Activated naive CD8-positive, alpha-beta T cell treated with anti-CD3 and anti-CD28 coated beads, Interleukin-2, amount 50 U/mL, for 24 hours (primary cell): ENCODE results near the gene ACOX2.

Experiments
- ATAC-seq: fragments of 150-1000 bp; cut with Tn5 transposase; one replicate; pipeline ENCODE4 v1.10.0; 2021
- DNase-seq: peaks from one replicate; pipeline ENCODE4 v3.0.0; 2021
- H3K27ac Mint-ChIP-seq: one replicate; pipeline ENCODE4 v1.8.0; 2021; ENCODE audit warnings: mild to moderate bottlenecking, mixed read lengths
- H3K27me3 Mint-ChIP-seq: one replicate; pipeline ENCODE4 v1.8.0; 2021; ENCODE audit warnings: mixed read lengths
- H3K36me3 Mint-ChIP-seq: one replicate; pipeline ENCODE4 v1.8.0; 2021; ENCODE audit warnings: low read depth, mixed read lengths
- H3K4me1 Mint-ChIP-seq: one replicate; pipeline ENCODE4 v1.8.0; 2021; ENCODE audit warnings: mixed read lengths
- H3K4me3 Mint-ChIP-seq: one replicate; pipeline ENCODE4 v1.8.0; 2021; ENCODE audit warnings: mild to moderate bottlenecking, moderate library complexity, mixed read lengths
- H3K9me3 Mint-ChIP-seq: one replicate; pipeline ENCODE4 v1.8.0; 2021; ENCODE audit warnings: mixed read lengths

Gene ACOX2

DNA sequence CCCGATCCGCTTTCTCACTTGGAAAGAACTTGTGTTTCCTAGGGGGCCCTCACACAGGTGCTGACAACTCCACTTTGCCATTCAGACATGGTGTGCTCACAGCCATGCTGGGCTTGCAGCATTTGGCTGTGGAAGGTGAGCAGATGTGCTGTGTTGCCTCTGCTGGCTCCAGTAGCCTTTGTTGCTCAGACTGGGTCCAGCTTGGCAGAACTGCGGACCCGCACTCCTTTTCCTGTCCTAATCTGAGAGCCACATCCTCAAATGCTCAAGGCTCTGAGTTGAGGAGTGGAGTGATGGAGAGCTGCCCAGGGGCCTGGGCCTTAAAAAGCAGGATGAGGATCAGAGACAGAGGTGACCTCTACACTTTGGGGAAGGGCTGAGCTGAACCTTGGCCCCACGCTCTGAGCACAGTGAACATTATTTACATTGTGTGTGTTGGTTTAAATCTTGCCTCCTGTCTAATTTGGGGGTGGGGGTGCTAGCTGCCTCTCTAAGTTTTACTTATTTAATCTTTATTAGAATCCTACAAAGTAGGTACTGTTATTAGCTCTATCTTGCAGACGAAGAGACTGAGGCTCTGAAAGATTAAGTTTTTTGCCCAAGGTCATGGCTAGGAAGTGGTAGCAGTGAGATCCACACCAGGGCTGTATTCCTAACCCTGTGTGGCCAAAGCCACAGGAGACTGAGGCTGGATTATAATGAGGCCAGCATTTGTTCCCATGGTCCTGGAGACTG is 17.2 kb downstream of the ACOX2 start:
- H3K27ac Mint-ChIP-seq, result no peak overlapping the region
- no peaks in the 10 kb centered on the region for H3K4me1 Mint-ChIP-seq
- H3K4me3 Mint-ChIP-seq, result no peak overlapping the region
- ATAC-seq (no peak), DNase-seq (no peak)
- H3K9me3 Mint-ChIP-seq, result no peaks in the 10 kb centered on the region
- no peaks in the 10 kb centered on the region for H3K27me3 Mint-ChIP-seq
- no peaks in the 10 kb centered on the region for H3K36me3 Mint-ChIP-seq

DNA sequence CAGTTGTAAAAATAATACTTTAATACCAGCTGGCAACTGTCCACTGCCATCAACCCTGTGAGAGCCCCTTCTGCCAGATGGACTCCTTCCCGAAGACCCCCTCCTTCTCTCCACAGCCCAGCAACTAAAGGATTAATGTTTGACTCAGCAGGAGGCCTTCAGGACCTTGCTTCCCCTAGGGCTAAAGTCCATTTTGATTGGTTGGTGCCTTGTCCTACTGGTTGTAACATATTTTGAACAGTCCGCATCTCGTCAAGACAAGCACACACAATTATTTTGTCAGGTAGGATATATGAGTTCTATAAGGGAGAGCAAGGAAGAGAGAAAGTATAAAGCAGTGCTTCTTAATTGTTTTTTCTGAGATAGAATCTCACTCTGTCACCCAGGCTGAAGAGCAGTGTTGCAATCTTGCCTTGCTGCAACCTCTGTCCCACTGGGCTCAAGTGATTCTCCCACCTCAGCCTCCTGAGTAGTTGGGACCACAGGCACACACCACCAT is 18.6 kb downstream of the ACOX2 start:
- no peak for DNase-seq
- Mint-ChIP-seq H3K27me3 (no peaks in the 10 kb centered on the region), H3K4me3 (no peak overlapping the region), H3K27ac (no peak overlapping the region), H3K36me3 (no peaks in the 10 kb centered on the region), H3K9me3 (no peaks in the 10 kb centered on the region), H3K4me1 (no peaks in the 10 kb centered on the region)
- no peak for ATAC-seq

DNA sequence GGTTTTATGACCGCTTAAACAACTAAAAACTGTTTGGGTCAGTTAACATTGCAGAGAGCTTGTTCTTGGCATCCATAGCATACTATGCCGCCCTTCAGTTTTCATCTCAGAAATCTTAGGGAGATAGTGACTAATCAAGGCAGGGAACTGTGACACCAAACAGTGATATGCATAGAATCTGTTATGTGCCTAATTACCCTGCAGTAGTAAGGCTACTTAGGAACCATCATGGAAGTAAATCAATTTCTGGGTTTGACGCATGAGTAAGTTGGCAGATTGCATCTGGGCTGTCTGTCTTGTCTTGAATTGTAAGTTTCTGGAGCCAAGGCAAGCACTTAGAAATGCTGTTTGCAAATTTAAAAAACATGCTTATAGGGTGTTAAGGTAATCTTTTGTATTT is 22.6 kb downstream of the ACOX2 start:
- H3K4me3 Mint-ChIP-seq, result no peak overlapping the region
- ATAC-seq (no peak), DNase-seq (no peak)
- H3K9me3 Mint-ChIP-seq, result no peaks in the 10 kb centered on the region
- no peaks in the 10 kb centered on the region for H3K27me3 Mint-ChIP-seq
- H3K27ac Mint-ChIP-seq, result no peak overlapping the region
- H3K36me3 Mint-ChIP-seq, result no peaks in the 10 kb centered on the region
- H3K4me1 Mint-ChIP-seq, result no peaks in the 10 kb centered on the region

DNA sequence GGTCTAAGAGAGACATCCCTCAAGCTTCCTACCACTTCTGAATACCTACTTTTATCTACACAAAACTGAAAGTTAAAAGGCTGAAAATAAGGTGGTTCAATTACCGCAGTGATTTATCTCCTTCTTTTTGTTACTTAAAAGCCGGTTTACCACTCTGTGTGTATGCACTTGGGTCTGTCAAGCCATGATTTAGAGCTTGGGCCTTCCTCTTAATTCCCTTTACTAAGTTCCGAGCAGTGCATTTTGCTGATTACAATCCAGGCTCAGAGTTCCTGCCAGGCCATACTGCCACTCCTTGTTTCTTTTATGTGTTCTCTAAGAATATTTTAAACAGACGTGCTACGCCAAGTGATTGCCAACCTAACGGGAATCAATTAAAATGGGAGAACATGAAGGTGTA is 28.6 kb downstream of the ACOX2 start:
- H3K27me3 Mint-ChIP-seq, result no peaks in the 10 kb centered on the region

DNA sequence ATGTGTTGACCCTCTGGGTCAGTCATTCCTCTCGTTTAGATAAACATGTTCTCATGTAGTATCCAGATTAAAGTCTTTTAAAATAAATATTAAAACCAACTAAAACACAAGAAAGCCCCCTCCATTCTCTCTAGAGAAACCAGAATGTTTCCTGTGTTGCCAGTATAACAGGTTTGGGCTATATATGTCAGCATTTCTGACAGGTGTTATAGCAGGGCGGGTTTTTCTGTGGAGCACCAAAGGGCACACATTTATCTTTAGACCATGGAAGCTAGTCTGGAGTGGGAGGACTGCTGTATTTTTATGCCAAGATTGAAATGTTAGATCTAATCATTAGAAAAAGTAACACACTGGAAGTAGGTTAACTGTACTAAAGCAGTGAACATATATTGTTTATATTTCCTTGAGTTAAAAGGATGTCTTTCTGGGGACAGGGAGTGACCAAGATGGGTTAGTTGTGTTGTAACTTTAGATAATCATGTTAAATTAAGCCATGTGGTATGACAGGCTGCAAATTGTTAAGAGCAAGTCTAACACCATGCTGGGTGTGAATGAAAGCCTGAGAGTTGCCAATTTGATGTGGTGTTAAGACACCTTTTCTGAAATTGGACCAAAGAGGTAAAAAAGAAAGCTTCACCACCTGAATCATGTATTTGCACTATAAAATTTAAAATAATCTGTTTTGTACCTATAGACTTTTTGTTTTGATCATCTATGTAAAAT is 29.5 kb downstream of the ACOX2 start:
- DNase-seq (no peak), ATAC-seq (no peak)
- Mint-ChIP-seq H3K4me1 (no peaks in the 10 kb centered on the region), H3K36me3 (peaks cover 3% of the 10 kb centered on the region), H3K4me3 (no peak overlapping the region), H3K27me3 (no peaks in the 10 kb centered on the region), H3K27ac (no peak overlapping the region), H3K9me3 (no peaks in the 10 kb centered on the region)

More for the DNA sequence above, 28.6 kb downstream of the ACOX2 start:
- H3K9me3 Mint-ChIP-seq, result no peaks in the 10 kb centered on the region
- ATAC-seq, result no peak
- H3K4me1 Mint-ChIP-seq, result no peaks in the 10 kb centered on the region
- no peaks in the 10 kb centered on the region for H3K36me3 Mint-ChIP-seq
- DNase-seq, result no peak
- no peak overlapping the region for H3K27ac Mint-ChIP-seq
- no peak overlapping the region for H3K4me3 Mint-ChIP-seq

DNA sequence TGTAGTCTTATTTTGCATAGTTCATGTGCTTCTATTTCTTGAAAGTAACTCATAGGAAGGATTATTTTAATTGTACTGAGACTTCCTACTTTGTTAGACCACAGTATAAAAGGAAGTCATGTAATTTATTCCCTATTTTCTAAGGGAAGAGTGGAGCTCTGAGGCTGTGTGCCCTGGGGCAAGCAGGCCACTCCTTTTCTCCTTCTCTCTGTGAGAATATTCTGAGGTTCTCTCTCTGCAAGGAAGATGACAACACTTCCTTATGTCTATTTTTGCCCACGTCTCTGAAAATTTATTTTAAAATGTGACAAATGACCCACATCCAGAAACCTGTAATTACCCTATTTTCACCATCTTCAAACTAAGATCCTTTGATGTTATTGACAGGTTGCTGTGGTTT is 34.1 kb downstream of the ACOX2 start:
- H3K9me3 Mint-ChIP-seq, result no peaks in the 10 kb centered on the region
- H3K27me3 Mint-ChIP-seq, result no peaks in the 10 kb centered on the region
- H3K4me3 Mint-ChIP-seq, result no peak overlapping the region
- no peak for DNase-seq
- ATAC-seq, result no peak
- H3K36me3 Mint-ChIP-seq, result peaks cover 14% of the 10 kb centered on the region
- no peak overlapping the region for H3K27ac Mint-ChIP-seq
- peaks cover 2% of the 10 kb centered on the region for H3K4me1 Mint-ChIP-seq

DNA sequence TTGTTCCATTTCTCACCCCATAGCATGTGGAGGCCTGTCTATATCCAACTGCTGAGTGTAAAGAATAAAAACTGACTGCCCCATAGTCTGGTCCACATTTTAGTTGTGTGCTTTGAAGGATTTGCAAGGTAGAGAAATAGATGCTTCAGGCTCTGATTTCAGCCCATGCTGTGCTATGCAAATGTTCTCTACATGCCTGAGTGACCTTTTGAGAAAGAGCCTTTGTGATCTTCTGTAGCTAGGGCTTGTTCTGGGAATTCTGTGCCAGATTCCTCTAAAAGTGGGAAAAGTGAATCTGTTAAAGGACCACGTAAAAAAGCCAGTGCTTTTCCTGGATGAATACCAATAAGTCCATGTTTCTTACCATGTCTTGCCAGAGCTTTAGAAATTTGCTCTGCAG is 39.9 kb downstream of the ACOX2 start:
- DNase-seq (no peak), ATAC-seq (no peak)
- H3K4me3 Mint-ChIP-seq, result no peak overlapping the region
- H3K27ac Mint-ChIP-seq, result no peak overlapping the region
- H3K36me3 Mint-ChIP-seq, result peaks cover 11% of the 10 kb centered on the region
- peaks cover 38% of the 10 kb centered on the region for H3K4me1 Mint-ChIP-seq
- no peaks in the 10 kb centered on the region for H3K9me3 Mint-ChIP-seq
- H3K27me3 Mint-ChIP-seq, result no peaks in the 10 kb centered on the region

DNA sequence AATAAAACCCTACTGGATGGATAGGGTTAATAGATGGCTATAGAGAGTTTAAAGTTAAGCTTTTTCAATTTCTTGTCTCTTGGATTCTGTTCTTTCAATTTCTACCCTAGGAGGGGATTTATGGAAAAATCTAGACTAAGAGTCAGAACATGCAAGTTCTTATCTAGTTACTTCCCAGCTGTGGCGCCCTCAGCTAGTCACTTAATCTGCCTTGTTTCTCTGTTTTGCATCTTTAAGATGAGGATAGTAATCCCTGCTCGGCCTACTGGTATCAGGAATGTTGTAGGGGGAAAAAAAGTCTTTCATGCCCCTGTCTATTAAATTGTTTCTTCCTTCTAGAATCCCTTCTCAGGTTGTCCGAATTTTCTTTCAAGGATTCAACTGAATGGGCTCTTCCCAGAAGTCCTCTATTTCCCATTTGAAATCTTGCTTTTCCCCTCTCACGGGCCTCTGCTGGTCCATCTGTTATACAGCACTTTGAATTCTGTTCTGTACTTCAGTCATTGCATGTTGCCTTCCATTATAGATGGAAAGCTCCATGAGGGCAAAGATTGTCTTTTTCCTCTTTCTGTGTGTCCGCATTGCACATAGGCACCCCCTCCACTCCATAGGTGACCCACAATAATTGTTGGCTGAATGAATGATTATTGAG is 40.7 kb downstream of the ACOX2 start:
- Mint-ChIP-seq H3K36me3 (peaks cover 7% of the 10 kb centered on the region), H3K27me3 (peaks cover 1% of the 10 kb centered on the region), H3K9me3 (no peaks in the 10 kb centered on the region), H3K4me1 (peaks cover 40% of the 10 kb centered on the region), H3K4me3 (no peak overlapping the region), H3K27ac (no peak overlapping the region)
- no peak for DNase-seq
- ATAC-seq, result no peak

DNA sequence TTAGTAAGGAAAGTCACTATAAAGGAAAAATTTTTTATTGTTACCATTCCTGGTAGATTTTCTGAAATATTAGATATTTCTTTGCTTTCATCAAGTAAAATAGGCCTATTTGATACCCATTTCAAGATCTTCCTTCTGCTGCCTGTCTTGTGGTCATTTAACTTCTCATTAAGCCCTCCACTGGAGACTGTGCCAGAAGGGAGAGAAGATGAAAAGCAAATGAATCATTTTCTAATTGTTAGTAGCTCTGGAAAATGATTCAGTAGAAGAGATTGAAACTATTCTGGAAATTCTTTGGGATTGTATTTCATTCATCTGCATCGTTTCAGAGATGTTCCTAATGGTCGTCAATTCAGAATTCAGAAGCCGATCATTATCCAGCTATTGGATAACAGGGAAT is 41.9 kb downstream of the ACOX2 start:
- Mint-ChIP-seq H3K4me1 (peaks cover 45% of the 10 kb centered on the region), H3K9me3 (no peaks in the 10 kb centered on the region), H3K4me3 (no peak overlapping the region), H3K36me3 (peaks cover 2% of the 10 kb centered on the region), H3K27me3 (peaks cover 2% of the 10 kb centered on the region), H3K27ac (no peak overlapping the region)
- ATAC-seq (no peak), DNase-seq (no peak)

DNA sequence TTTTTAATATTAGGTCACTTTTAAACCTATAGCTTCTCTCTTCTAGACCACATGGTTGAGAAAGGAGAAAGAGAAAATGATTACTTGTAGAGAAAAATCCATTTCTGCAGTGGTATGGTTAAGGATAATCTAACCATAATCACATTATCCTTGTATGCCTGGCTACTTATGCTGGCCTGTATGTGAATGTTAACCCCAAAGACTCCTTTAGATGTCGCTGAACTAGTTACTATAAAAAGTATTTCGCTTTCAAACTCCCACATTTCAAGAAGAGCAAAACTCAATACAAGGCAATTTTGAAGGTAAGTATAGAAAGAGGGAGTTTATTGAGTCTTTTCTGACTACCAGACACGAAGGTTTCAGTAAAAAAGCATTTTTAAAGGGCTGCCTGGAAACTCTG is 42.9 kb downstream of the ACOX2 start:
- ATAC-seq, result no peak
- no peak overlapping the region for H3K27ac Mint-ChIP-seq
- H3K36me3 Mint-ChIP-seq, result peaks cover 2% of the 10 kb centered on the region
- H3K27me3 Mint-ChIP-seq, result peaks cover 2% of the 10 kb centered on the region
- no peak overlapping the region for H3K4me3 Mint-ChIP-seq
- DNase-seq, result no peak
- no peaks in the 10 kb centered on the region for H3K9me3 Mint-ChIP-seq
- H3K4me1 Mint-ChIP-seq, result peaks cover 45% of the 10 kb centered on the region

DNA sequence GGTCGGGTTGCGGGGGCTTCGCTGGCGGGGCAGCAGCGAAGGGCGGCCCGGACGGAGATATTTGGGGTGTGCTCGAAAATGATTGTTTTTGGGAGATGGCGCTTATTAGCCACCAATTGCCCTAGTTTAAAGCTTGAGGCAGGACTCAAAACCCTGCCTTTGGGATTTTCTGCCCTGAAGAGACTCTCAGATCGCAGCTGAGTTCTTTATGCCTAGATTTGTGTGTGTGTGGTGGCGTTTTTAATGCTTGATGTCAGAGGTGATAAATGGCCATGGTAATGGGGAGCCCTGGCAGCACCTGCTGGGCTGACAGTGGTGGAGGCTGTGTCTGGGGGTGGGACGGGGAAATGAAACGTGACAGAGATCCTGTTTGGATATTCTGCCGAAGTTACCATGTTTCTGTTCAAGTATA is 44.5 kb downstream of the ACOX2 start:
- Mint-ChIP-seq H3K4me3 (peak overlapping the region; percentile 93), H3K4me1 (peaks cover 43% of the 10 kb centered on the region), H3K9me3 (no peaks in the 10 kb centered on the region), H3K27me3 (peaks cover 8% of the 10 kb centered on the region), H3K27ac (peak overlapping the region; percentile 81), H3K36me3 (no peaks in the 10 kb centered on the region)
- no peak for ATAC-seq
- DNase-seq, result peak; percentile 19

DNA sequence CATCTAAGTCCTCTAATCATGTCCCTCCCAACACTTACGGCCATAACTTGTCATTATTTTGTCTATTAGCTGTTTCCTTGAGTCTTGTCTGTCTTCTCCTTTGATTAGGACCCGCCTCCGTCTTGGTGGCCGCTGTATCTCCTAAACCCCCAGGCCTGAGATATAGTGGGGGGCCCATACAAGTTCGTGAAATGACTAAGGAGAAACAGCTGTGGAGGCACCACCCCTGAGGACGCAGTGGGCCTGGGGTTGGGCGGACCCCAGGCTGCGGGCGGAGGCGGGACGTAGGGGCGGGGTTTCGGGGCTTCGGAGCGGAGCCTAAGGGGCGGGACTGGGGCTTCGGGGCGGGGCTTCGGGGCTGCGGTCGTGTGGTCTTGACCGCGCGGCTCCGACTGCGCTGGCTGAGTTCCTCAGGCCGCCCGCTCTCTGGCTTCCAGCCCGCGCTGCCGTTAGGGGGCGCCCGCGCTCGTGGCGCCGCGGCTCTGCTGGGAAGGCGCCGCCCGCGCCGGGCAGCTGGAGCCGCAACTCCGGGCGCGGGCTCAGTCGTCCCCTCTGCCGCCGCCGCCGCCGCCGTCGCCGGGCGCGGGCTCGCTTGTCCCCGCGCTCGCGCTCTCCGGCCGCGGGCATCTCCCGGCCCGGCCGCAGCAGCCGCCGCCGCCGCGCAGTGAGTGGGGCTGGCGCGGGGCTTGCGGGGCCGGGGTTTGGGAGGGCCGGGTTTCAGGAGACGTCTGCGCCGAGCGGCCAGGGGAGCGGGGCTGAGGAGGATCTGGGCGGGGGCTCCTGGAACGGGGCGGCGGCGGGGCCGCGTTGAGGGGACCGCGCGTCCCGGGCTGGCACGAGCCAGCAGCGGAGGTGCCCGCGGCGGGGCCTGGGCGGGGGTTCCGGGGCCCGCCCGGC is 45.2 kb downstream of the ACOX2 start, which contains the start of gene KCTD6:
Gene KCTD6, plus strand, starts transcription at position 591 of the 897 bp plus-strand sequence. CDS start 6,660 bp downstream, outside the sequence.
- peak; percentile 94 for ATAC-seq
- Mint-ChIP-seq H3K27ac (peak within 1 kb of the TSS; percentile 81), H3K4me1 (peaks cover 36% of the 10 kb centered on the region)

DNA sequence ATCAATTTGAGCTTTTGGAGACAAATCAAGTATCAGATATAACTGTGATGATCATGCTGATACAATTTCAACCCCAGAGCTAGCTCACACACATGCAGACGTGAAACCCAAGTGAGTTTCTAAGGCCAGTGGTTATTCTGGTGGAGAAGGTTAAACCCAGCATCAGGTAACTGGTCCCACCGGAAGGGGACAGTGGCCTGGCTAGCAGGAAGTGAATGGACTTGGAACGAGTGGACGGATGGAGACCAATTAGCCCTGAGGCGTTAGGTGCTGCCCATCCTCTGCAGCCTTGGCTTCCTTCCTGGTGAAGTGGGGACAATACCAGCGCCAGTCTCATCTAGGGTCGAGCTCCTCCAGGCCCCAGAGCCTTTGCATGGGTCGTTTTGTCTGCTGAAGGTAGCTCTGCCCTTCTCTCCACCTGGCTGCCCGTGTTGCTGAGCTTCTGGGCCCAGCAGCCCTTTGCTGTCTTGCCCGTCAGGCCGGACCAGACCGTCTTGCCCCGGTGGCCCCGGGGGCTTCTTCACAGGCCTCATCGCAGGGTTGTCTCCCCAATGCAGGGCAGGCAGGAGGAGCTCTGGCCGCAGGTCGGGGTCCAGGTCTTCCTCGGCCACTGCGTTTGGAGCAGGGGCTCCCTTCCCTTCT is 46.0 kb downstream of the ACOX2 start:
- H3K27me3 Mint-ChIP-seq, result peaks cover 11% of the 10 kb centered on the region
- H3K9me3 Mint-ChIP-seq, result no peaks in the 10 kb centered on the region
- peaks cover 33% of the 10 kb centered on the region for H3K4me1 Mint-ChIP-seq
- DNase-seq, result no peak
- no peaks in the 10 kb centered on the region for H3K36me3 Mint-ChIP-seq
- peak overlapping the region; percentile 12 for H3K4me3 Mint-ChIP-seq
- no peak overlapping the region for H3K27ac Mint-ChIP-seq
- ATAC-seq, result no peak

More for the DNA sequence above, 45.2 kb downstream of the ACOX2 start, which contains the start of gene KCTD6:
- Mint-ChIP-seq H3K27me3 (peaks cover 11% of the 10 kb centered on the region), H3K4me3 (peak within 1 kb of the TSS; percentile 93), H3K9me3 (no peaks in the 10 kb centered on the region), H3K36me3 (no peaks in the 10 kb centered on the region)
- DNase-seq, result peak; percentile 90
